ENCODE measurements around the gene TRMT1L.

Gene TRMT1L

DNA sequence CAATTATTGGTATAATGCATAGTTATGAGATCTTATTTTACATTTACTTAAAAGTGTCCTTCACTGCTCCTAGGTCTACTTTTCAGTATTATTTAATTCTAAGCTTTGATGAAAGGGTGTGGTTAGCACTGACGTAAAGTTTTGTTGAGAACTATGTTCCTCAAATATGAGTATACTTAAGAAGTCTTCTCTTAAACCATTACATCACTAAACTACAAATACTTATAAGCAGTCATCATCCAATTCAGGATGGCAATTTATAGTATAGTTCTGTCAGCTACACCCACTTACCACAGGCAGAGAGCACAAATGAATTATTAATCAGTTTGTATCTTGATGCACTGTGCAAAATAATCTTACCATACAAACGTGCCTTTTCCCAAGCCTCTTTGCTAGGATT, 27.0 kb downstream of the TRMT1L start:
- Histone ChIP-seq H3K27ac (ENCODE audit: low read depth, low read length, severe bottlenecking) (no peak overlapping the region), H3K4me3 (ENCODE audit: extremely low read depth, insufficient read depth, low read length, poor library complexity, severe bottlenecking) (no peak overlapping the region), H3K4me1 (ENCODE audit: control insufficient read depth, insufficient read depth, low read length, poor library complexity, severe bottlenecking) (no peaks in the 10 kb centered on the region), H3K9me3 (ENCODE audit: control insufficient read depth, low read length) (no peaks in the 10 kb centered on the region), H3K36me3 (ENCODE audit: control insufficient read depth, insufficient read depth, low read length) (peaks cover 49% of the 10 kb centered on the region)
- WGBS, 2 experiments (ENCODE audit: insufficient coverage in 2 of 2) = 100% methylated on average over 1 of the region's 2 CpGs; no CpG with 5 or more reads in 1 of the 2 experiments

DNA sequence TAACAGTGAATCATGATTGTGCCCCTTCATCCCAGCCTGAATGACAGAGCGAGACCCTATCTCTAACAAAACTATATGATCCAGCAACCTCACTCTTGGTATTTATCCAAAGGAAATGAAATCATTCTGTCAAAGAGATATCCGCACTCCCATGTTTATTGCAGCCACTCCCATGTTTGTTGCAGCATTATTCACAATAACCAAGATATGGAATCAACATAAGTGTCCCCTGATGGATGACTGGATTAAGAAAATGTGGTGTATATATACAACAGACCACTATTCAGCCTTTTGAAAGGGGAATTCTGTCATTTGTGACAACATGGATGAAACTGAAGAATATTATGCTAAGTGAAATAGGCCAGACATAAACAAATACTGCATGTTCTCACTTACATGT, 44.4 kb downstream of the TRMT1L start:
- Histone ChIP-seq H3K4me1 (ENCODE audit: control insufficient read depth, insufficient read depth, low read length, poor library complexity, severe bottlenecking) (no peaks in the 10 kb centered on the region), H3K36me3 (ENCODE audit: control insufficient read depth, insufficient read depth, low read length) (no peaks in the 10 kb centered on the region), H3K4me3 (ENCODE audit: extremely low read depth, insufficient read depth, low read length, poor library complexity, severe bottlenecking) (no peak overlapping the region), H3K27ac (ENCODE audit: low read depth, low read length, severe bottlenecking) (no peak overlapping the region), H3K9me3 (ENCODE audit: control insufficient read depth, low read length) (peaks cover 3% of the 10 kb centered on the region)
- 100% methylated on average over 1 of the region's 2 CpGs for WGBS, 2 experiments (ENCODE audit: insufficient coverage in 2 of 2)

GRCh38 chr1:185111873-185112272, 44.9 kb downstream of the TRMT1L start:
- Histone ChIP-seq H3K36me3 (ENCODE audit: control insufficient read depth, insufficient read depth, low read length) (no peaks in the 10 kb centered on the region), H3K4me1 (ENCODE audit: control insufficient read depth, insufficient read depth, low read length, poor library complexity, severe bottlenecking) (no peaks in the 10 kb centered on the region), H3K9me3 (ENCODE audit: control insufficient read depth, low read length) (peaks cover 3% of the 10 kb centered on the region), H3K4me3 (ENCODE audit: extremely low read depth, insufficient read depth, low read length, poor library complexity, severe bottlenecking) (no peak overlapping the region), H3K27ac (ENCODE audit: low read depth, low read length, severe bottlenecking) (no peak overlapping the region)

DNA sequence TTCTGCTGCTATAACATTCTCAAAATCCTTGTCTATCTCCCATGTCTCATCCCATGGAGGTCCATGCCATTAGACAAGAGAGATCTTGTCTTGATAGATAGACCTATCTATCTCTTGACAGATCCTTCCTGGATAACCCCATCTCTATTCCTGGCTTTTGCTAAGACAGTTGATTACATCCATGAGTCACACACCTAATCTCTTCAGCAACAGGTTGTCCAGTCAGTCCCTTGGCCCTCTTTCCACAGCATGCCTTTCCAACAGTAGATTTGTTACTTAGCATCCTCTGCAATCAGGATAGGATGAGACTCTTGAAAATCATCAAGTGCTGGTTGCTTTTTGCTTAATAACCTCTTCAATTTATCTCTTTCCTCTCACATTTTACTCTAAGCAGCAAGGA, 46.6 kb downstream of the TRMT1L start:
- H3K36me3 ChIP-seq (ENCODE audit: control insufficient read depth, insufficient read depth, low read length) = no peaks in the 10 kb centered on the region
- no peak overlapping the region for H3K4me3 ChIP-seq (ENCODE audit: extremely low read depth, insufficient read depth, low read length, poor library complexity, severe bottlenecking)
- no peaks in the 10 kb centered on the region for H3K4me1 ChIP-seq (ENCODE audit: control insufficient read depth, insufficient read depth, low read length, poor library complexity, severe bottlenecking)
- no peak overlapping the region for H3K27ac ChIP-seq (ENCODE audit: low read depth, low read length, severe bottlenecking)
- peaks cover 3% of the 10 kb centered on the region for H3K9me3 ChIP-seq (ENCODE audit: control insufficient read depth, low read length)

- no peak overlapping the region for H3K4me3 ChIP-seq (ENCODE audit: extremely low read depth, insufficient read depth, low read length, poor library complexity, severe bottlenecking)
- H3K36me3 ChIP-seq (ENCODE audit: control insufficient read depth, insufficient read depth, low read length) = peaks cover 13% of the 10 kb centered on the region
- H3K4me1 ChIP-seq (ENCODE audit: control insufficient read depth, insufficient read depth, low read length, poor library complexity, severe bottlenecking) = no peaks in the 10 kb centered on the region
- H3K9me3 ChIP-seq (ENCODE audit: control insufficient read depth, low read length) = peaks cover 3% of the 10 kb centered on the region
- no peak overlapping the region for H3K27ac ChIP-seq (ENCODE audit: low read depth, low read length, severe bottlenecking)
Observed at GRCh38 chr1:185108321-185108720, 48.4 kb downstream of the TRMT1L start.

GRCh38 chr1:185105121-185105520, 51.6 kb downstream of the TRMT1L start:
- Histone ChIP-seq H3K4me1 (ENCODE audit: control insufficient read depth, insufficient read depth, low read length, poor library complexity, severe bottlenecking) (no peaks in the 10 kb centered on the region), H3K9me3 (ENCODE audit: control insufficient read depth, low read length) (peaks cover 3% of the 10 kb centered on the region), H3K27ac (ENCODE audit: low read depth, low read length, severe bottlenecking) (no peak overlapping the region), H3K36me3 (ENCODE audit: control insufficient read depth, insufficient read depth, low read length) (peaks cover 26% of the 10 kb centered on the region), H3K4me3 (ENCODE audit: extremely low read depth, insufficient read depth, low read length, poor library complexity, severe bottlenecking) (no peak overlapping the region)
- WGBS, 2 experiments (ENCODE audit: insufficient coverage in 2 of 2) = no CpG with 5 or more reads among the region's 3 CpGs

GRCh38 chr1:185104083-185104482, 52.7 kb downstream of the TRMT1L start:
- Histone ChIP-seq H3K27ac (ENCODE audit: low read depth, low read length, severe bottlenecking) (no peak overlapping the region), H3K4me1 (ENCODE audit: control insufficient read depth, insufficient read depth, low read length, poor library complexity, severe bottlenecking) (no peaks in the 10 kb centered on the region), H3K36me3 (ENCODE audit: control insufficient read depth, insufficient read depth, low read length) (peaks cover 34% of the 10 kb centered on the region), H3K4me3 (ENCODE audit: extremely low read depth, insufficient read depth, low read length, poor library complexity, severe bottlenecking) (no peak overlapping the region), H3K9me3 (ENCODE audit: control insufficient read depth, low read length) (peaks cover 3% of the 10 kb centered on the region)
- 100% methylated on average over 2 to 3 of the region's 3 CpGs for WGBS, 2 experiments (ENCODE audit: insufficient coverage in 2 of 2)

DNA sequence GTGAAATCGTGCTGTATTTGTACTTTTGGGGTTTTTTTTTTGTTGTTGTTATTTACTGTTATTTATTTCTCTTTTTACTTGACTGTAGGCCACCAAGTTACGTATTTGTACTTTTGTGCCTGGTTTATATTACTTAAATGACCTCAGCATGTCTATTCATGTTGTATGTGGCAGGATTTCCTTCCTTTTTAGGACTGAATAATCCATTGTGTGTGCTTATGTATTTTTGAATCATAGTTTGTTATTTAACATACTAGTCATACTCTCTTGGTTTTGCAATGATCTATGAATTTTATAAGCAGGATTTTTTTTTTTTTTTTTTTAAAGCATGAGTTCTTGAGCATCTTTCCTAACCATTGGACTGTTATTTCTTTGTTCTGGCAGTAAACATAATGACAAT, 60.2 kb downstream of the TRMT1L start:
- H3K36me3 ChIP-seq (ENCODE audit: control insufficient read depth, insufficient read depth, low read length) = peaks cover 69% of the 10 kb centered on the region
- H3K4me1 ChIP-seq (ENCODE audit: control insufficient read depth, insufficient read depth, low read length, poor library complexity, severe bottlenecking) = no peaks in the 10 kb centered on the region
- WGBS, 2 experiments (ENCODE audit: insufficient coverage in 2 of 2) = no CpG with 5 or more reads among the region's 2 CpGs
- H3K9me3 ChIP-seq (ENCODE audit: control insufficient read depth, low read length) = no peaks in the 10 kb centered on the region
- H3K4me3 ChIP-seq (ENCODE audit: extremely low read depth, insufficient read depth, low read length, poor library complexity, severe bottlenecking) = no peak overlapping the region
- no peak overlapping the region for H3K27ac ChIP-seq (ENCODE audit: low read depth, low read length, severe bottlenecking)

DNA sequence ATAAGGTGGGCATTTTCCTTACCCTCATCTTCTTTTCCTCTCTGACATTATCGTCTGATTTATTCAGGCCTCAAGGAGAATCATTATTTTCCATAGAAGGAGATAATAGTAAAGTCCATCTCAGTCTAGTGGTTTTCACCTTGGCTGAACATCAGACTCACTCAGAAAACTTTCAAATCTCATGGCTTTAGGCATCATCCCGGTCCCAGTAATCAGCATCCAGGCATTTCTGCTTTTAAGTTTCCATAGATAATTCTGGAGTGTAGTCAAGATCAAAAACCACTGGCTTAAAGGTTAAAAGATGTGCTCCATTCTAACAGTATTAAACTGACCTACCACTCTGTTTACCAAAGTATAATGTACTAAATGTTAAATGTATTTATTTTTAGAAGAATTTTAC, 62.0 kb downstream of the TRMT1L start:
- H3K9me3 ChIP-seq (ENCODE audit: control insufficient read depth, low read length) = no peaks in the 10 kb centered on the region
- no peak overlapping the region for H3K4me3 ChIP-seq (ENCODE audit: extremely low read depth, insufficient read depth, low read length, poor library complexity, severe bottlenecking)
- H3K4me1 ChIP-seq (ENCODE audit: control insufficient read depth, insufficient read depth, low read length, poor library complexity, severe bottlenecking) = no peaks in the 10 kb centered on the region
- H3K27ac ChIP-seq (ENCODE audit: low read depth, low read length, severe bottlenecking) = no peak overlapping the region
- WGBS, 2 experiments (ENCODE audit: insufficient coverage in 2 of 2) = 100% methylated on average over 1 of the region's 2 CpGs; no CpG with 5 or more reads in 1 of the 2 experiments
- peaks cover 69% of the 10 kb centered on the region for H3K36me3 ChIP-seq (ENCODE audit: control insufficient read depth, insufficient read depth, low read length)

DNA sequence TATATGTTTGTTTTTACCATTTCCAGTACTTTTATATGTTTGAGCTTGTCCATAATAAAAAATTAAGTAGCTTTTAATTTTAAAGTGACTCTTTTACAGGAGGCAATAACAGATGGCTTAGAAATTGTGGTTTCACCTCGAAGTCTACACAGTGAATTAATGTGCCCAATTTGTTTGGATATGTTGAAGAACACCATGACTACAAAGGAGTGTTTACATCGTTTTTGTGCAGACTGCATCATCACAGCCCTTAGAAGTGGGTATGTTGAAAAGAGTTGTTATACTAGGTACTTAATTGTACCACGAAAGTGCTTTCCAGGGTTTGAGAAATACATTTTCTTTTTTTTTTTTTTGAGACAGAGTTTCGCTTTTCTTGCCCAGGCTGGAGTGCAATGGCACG, 65.3 kb downstream of the TRMT1L start:
- H3K36me3 ChIP-seq (ENCODE audit: control insufficient read depth, insufficient read depth, low read length) = peaks cover 73% of the 10 kb centered on the region

GRCh38 chr1:185087746-185088145, 69.0 kb downstream of the TRMT1L start:
- peaks cover 43% of the 10 kb centered on the region for H3K36me3 ChIP-seq (ENCODE audit: control insufficient read depth, insufficient read depth, low read length)
- H3K4me3 ChIP-seq (ENCODE audit: extremely low read depth, insufficient read depth, low read length, poor library complexity, severe bottlenecking) = no peak overlapping the region
- H3K9me3 ChIP-seq (ENCODE audit: control insufficient read depth, low read length) = no peaks in the 10 kb centered on the region
- no peaks in the 10 kb centered on the region for H3K4me1 ChIP-seq (ENCODE audit: control insufficient read depth, insufficient read depth, low read length, poor library complexity, severe bottlenecking)
- no peak overlapping the region for H3K27ac ChIP-seq (ENCODE audit: low read depth, low read length, severe bottlenecking)

More for the DNA sequence above, 65.3 kb downstream of the TRMT1L start:
- 94 to 95% methylated on average over 3 to 4 of the region's 5 CpGs for WGBS, 2 experiments (ENCODE audit: insufficient coverage in 2 of 2)
- Histone ChIP-seq H3K4me3 (ENCODE audit: extremely low read depth, insufficient read depth, low read length, poor library complexity, severe bottlenecking) (no peak overlapping the region), H3K9me3 (ENCODE audit: control insufficient read depth, low read length) (no peaks in the 10 kb centered on the region), H3K4me1 (ENCODE audit: control insufficient read depth, insufficient read depth, low read length, poor library complexity, severe bottlenecking) (no peaks in the 10 kb centered on the region), H3K27ac (ENCODE audit: low read depth, low read length, severe bottlenecking) (no peak overlapping the region)

DNA sequence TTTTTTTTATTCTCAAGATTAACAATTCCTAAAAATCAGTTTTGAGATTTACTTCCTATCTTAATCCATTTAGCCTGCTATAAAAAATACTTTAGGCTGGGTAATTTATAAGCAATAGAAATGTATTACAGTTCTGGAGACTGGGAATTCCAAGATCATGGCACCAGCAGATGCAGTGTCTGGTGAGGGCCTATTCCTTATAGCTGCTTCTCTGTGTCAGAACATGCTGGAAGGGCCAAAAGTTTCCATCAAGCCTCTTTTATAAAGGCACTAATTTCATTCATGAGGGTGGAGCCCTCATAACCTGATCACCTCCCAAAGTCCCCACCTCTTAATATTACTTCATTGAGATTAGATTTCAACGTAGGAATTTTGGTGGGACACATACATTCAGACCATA, 69.7 kb downstream of the TRMT1L start:
- no peaks in the 10 kb centered on the region for H3K4me1 ChIP-seq (ENCODE audit: control insufficient read depth, insufficient read depth, low read length, poor library complexity, severe bottlenecking)
- WGBS, 2 experiments (ENCODE audit: insufficient coverage in 2 of 2) = 100% methylated on average over 1 of the region's 1 CpG
- peaks cover 40% of the 10 kb centered on the region for H3K36me3 ChIP-seq (ENCODE audit: control insufficient read depth, insufficient read depth, low read length)
- no peak overlapping the region for H3K27ac ChIP-seq (ENCODE audit: low read depth, low read length, severe bottlenecking)
- no peaks in the 10 kb centered on the region for H3K9me3 ChIP-seq (ENCODE audit: control insufficient read depth, low read length)
- H3K4me3 ChIP-seq (ENCODE audit: extremely low read depth, insufficient read depth, low read length, poor library complexity, severe bottlenecking) = no peak overlapping the region

All from mesodermal cell (in vitro differentiated cells).